Measurements from ENCODE around the gene TNS3. TPM values are rescaled to one million over a fixed set of nuclear protein-coding genes. Genes with fewer than 3 reads are reported as not detected.

TNS3 gene
- total RNA-seq, 1 experiment from 2014 or later = 9.5 TPM

GRCh38 chr7:47337531-47337930 lies 244.4 kb downstream of the TNS3 start:
- Histone ChIP-seq H3K23ac (ENCODE audit: insufficient read length, low read depth, low read length) (no peak overlapping the region), H4K5ac (ENCODE audit: insufficient read length, low read depth, low read length) (no peak overlapping the region), H3K9me3 (ENCODE audit: control insufficient read depth, low read depth, low read length) (no peaks in the 10 kb centered on the region), H3K9ac (ENCODE audit: extremely low read depth, insufficient read length, low read length) (no peak overlapping the region), H2BK120ac (ENCODE audit: low read depth, low read length, poor library complexity, severe bottlenecking) (no peak overlapping the region), H4K91ac (ENCODE audit: insufficient read length, low read depth, low read length) (no peak overlapping the region), H3K4me2 (ENCODE audit: insufficient read depth, insufficient read length, low read length) (no peak overlapping the region), H2BK15ac (ENCODE audit: low read depth, low read length) (no peak overlapping the region), H4K20me1 (ENCODE audit: control insufficient read depth, insufficient read depth, insufficient read length) (no peaks in the 10 kb centered on the region), H2BK5ac (ENCODE audit: insufficient read length, low read length) (no peak overlapping the region), H3K27ac (ENCODE audit: insufficient read length, low read depth, low read length) (no peak overlapping the region), H3K23me2 (ENCODE audit: insufficient read length, low read depth, low read length, poor library complexity, severe bottlenecking) (no peaks in the 10 kb centered on the region), H3K14ac (ENCODE audit: insufficient read depth, low read length) (no peak overlapping the region), H3K79me1 (ENCODE audit: insufficient read depth, low read depth, low read length, poor library complexity, severe bottlenecking) (no peaks in the 10 kb centered on the region), H2AFZ (ENCODE audit: low read length) (no peak overlapping the region), H3T11ph (ENCODE audit: low read length) (no peak overlapping the region), H3K4me1 (ENCODE audit: insufficient read depth, low read length) (peaks cover 3% of the 10 kb centered on the region; the same call in 1 of the 2 replicates), H2BK12ac (ENCODE audit: insufficient read length, low read depth, low read length) (no peak overlapping the region), H3K18ac (ENCODE audit: insufficient read length, low read depth, low read length) (no peak overlapping the region), H3K27me3 (ENCODE audit: insufficient read depth, low read length) (no peaks in the 10 kb centered on the region), H3K4ac (ENCODE audit: low read depth, low read length) (no peak overlapping the region), H4K8ac (replicated peaks; ENCODE audit: insufficient read length, low read depth, low read length) (no peak overlapping the region), H2BK20ac (ENCODE audit: low read depth, low read length, poor library complexity, severe bottlenecking) (no peak overlapping the region), H3K79me2 (ENCODE audit: insufficient read depth, low read length) (no peaks in the 10 kb centered on the region), H2AK5ac (ENCODE audit: insufficient read length, low read length) (no peak overlapping the region), H3K56ac (ENCODE audit: insufficient read length, low read depth, low read length) (no peak overlapping the region)
- WGBS (ENCODE audit: extremely low coverage, insufficient read length, low lambda C conversion rate) = no CpG with 5 or more reads among the region's 3 CpGs
- peak; percentile 55 for DNase-seq
- no peak overlapping the region for H3K4me3 Mint-ChIP-seq
- H3K27ac Mint-ChIP-seq = no peak overlapping the region; a peak in 1 of 7 replicates
- peaks cover 16 to 20% of the 10 kb centered on the region in 2 experiments for H3K4me1 Mint-ChIP-seq
- H3K36me3 Mint-ChIP-seq (ENCODE audit: insufficient read depth in 1 of 3, low read depth in 3 of 3) = no peaks in the 10 kb centered on the region; a peak in 1 of 7 replicates
- H3K27me3 Mint-ChIP-seq (ENCODE audit: low read depth) = no peaks in the 10 kb centered on the region
- peak; percentile 26; the same call in 1 of the 3 replicates for TF ChIP-seq CTCF (conservative IDR thresholded peaks at IDR 0.05)
- no peaks in the 10 kb centered on the region for H3K9me3 Mint-ChIP-seq
